Effector memory CD4-positive, alpha-beta T cell (primary cell): Measurements from ENCODE around the gene DGKQ.

Experiments
- DNase-seq, 3 donors: peaks; one replicate each; pipeline ENCODE4 v3.0.0-alpha.2; 2020
- H3K27ac ChIP-seq: 2 replicates; pipeline ENCODE4 v1.7.0; 2013; ENCODE audit warnings: mild to moderate bottlenecking, low read length, moderate library complexity; ENCODE audit not compliant: insufficient read depth, poor library complexity, severe bottlenecking
- H3K27me3 ChIP-seq: replicated peaks from 2 replicates; pipeline ENCODE4 v1.7.0; 2013; ENCODE audit warnings: mild to moderate bottlenecking, low read length; ENCODE audit not compliant: insufficient read depth, control insufficient read depth, poor library complexity, severe bottlenecking
- H3K36me3 ChIP-seq: 2 replicates; pipeline ENCODE4 v1.7.0; 2013; ENCODE audit warnings: mild to moderate bottlenecking, low read length, moderate library complexity; ENCODE audit not compliant: control insufficient read depth, insufficient read depth
- H3K4me1 ChIP-seq: 2 replicates; pipeline ENCODE4 v1.7.0; 2013; ENCODE audit warnings: low read length, mild to moderate bottlenecking; ENCODE audit not compliant: control insufficient read depth, insufficient read depth, poor library complexity, severe bottlenecking
- H3K4me3 ChIP-seq: 2 replicates; pipeline ENCODE4 v1.7.0; 2013; ENCODE audit warnings: low read length, low read depth, mild to moderate bottlenecking; ENCODE audit not compliant: insufficient read depth, poor library complexity, severe bottlenecking
- H3K9me3 ChIP-seq: 2 replicates; pipeline ENCODE4 v1.7.0; 2013; ENCODE audit warnings: mild to moderate bottlenecking, low read length, moderate library complexity; ENCODE audit not compliant: control insufficient read depth

Gene DGKQ

DNA sequence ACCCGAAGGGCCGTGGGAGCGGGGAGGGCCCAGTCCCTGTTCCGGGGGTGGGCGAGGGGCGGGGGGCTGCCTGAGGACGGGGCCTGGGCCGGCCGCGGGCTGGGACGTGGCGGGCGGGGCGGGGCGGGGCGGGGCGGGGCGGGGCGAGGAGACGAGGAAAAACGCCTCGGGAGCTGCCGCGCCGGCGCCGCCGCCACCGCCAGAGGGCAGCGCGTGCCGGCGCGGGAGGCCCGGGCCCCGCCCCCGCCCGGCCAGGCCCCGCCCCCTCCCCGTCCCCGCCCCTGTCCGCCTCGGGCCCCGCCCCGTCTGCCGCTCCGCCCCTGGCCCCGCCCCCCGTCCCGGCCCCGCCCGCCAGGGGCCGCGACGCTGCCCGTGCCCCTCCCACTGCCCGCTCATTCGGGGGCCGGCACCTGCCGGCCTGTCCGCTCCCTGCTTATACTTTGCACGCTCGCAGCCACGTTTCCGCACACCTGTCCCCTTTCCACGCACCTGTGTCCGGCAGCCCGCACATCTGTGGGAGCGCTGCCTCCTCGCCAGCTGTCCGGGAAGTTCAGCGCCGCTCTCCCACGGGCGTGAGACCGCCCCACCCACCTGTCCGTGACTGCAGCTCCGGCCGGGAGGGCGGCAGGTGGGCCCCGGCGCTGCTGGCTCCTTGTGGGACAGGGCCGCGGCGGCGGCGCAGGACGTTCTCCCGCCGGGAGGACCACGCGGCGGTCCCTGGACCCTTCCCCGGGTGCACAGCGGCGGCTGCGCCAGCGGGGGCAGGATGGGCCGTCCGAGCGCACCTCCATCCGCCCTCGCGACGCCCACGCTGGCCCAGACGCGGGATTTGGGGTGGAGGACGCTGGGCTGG, 36.4 kb upstream of the DGKQ start:
- H3K27me3 ChIP-seq, result peaks cover 7% of the 10 kb centered on the region
- no peaks in the 10 kb centered on the region for H3K36me3 ChIP-seq
- no peaks in the 10 kb centered on the region for H3K9me3 ChIP-seq
- peak overlapping the region; percentile 76 for H3K27ac ChIP-seq
- H3K4me3 ChIP-seq, result peak overlapping the region; percentile 78
- peaks cover 19% of the 10 kb centered on the region for H3K4me1 ChIP-seq
- peak; percentile 54 to 71 (median 68) for DNase-seq

DNA sequence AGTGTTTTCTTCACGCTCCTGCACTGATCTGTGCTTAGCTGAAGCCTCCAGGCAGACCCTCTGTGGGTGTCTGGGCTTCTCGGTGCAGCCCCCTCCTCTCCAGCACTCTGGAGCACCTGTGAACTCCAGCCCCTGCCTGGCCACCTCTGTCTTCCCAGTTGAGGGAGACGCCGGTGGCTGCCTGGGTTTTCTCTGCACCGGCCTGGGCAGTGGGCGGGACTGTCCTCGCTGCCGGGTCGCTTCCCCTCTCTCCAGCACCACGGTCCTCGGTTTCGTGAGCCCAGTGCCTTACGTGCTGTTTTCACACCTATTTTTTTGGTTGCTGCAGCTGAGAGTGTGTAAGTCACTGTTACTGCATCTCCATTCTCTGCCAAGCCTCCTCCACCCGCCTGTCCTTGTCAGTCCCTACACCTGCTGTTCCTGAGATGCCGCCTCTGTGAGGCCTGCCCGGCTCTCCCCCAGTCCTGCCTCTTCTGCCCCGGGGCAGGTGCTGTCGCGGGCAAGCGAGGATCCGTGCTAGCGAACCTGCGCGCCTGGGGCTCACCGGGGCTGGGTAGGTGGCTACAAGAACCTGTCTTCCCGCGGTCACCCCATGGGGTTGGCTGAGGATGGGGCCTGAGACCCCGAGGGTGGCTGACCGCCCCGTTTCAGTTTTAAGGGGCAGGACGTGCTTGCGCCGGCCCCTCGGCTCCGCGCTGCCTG, 35.6 kb upstream of the DGKQ start:
- H3K4me3 ChIP-seq, result peak overlapping the region; percentile 56
- no peak overlapping the region for H3K27ac ChIP-seq
- peak in 1 of 3 donors; percentile 16 for DNase-seq
- no peaks in the 10 kb centered on the region for H3K9me3 ChIP-seq
- H3K27me3 ChIP-seq, result peaks cover 14% of the 10 kb centered on the region
- H3K36me3 ChIP-seq, result no peaks in the 10 kb centered on the region
- peaks cover 19% of the 10 kb centered on the region for H3K4me1 ChIP-seq

DNA sequence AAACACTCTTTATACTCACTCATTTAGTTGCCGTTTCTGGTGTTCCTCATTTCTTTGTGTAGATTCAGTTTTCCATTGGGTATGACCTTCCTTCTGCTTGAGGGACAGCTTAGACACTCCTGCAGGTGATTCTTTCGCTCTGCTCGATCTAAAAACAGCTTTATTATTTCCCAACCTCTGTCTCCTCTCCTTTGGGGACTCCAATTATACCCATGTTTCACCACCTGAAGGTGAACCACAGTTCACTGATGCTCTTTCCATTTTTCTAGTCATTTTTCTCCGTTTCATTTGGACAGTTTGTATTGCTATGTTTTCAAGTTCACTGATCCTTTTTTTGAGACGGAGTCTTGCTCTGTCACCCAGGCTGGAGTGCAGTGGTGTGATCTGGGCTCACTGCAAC, 33.5 kb upstream of the DGKQ start:
- Histone ChIP-seq H3K4me1 (peaks cover 32% of the 10 kb centered on the region), H3K27ac (no peak overlapping the region), H3K36me3 (no peaks in the 10 kb centered on the region), H3K9me3 (no peaks in the 10 kb centered on the region), H3K4me3 (no peak overlapping the region), H3K27me3 (peaks cover 33% of the 10 kb centered on the region)
- no peak for DNase-seq

DNA sequence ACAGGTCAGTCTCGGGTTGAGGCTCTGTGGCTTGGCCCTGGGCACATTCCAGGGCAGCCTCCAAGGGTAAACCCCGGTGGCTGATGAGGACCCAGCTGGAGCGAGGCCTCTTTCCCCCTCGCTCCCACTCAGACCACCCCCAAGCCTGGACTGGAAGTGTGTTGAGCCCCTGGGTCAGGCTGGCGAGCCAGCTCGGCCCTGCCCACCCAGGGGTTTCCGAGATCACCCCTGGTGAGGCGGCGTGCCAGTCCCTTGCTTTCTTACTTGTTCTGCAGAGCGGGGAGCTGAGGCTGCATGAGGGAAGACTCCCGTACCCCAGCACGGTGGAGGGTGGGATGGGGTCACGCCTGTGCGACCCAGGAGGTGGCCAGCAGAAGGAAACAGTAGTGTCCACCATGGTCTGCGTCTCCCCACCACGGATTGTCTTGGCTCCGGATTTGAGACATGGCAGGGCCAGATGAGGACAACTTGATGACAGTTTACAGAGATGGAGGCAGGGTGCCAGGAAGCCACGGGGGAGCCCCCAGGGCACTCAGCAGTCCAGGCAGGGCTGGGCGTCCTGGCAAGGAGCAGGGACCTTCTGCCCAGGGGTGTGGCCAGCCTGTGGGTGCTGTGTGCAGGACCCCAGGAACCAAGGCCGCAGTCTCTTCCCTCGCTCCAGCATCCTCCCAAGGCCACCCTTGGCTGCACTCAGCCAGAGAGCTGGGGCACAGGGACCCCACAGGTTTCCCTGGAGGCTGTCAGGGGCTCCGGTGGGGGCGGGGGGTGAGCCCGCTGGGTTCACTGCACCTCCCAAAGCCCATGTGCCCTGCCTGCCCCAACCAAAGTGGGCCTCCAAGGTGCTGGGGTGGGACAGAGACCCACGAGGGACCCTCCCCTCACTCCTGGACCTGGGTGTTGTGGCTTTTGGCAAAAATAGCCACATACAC, 31.5 kb upstream of the DGKQ start:
- H3K4me3 ChIP-seq, result no peak overlapping the region
- peaks cover 41% of the 10 kb centered on the region for H3K27me3 ChIP-seq
- H3K9me3 ChIP-seq, result no peaks in the 10 kb centered on the region
- H3K4me1 ChIP-seq, result peaks cover 20% of the 10 kb centered on the region
- no peaks in the 10 kb centered on the region for H3K36me3 ChIP-seq
- no peak overlapping the region for H3K27ac ChIP-seq
- DNase-seq, result no peak

DNA sequence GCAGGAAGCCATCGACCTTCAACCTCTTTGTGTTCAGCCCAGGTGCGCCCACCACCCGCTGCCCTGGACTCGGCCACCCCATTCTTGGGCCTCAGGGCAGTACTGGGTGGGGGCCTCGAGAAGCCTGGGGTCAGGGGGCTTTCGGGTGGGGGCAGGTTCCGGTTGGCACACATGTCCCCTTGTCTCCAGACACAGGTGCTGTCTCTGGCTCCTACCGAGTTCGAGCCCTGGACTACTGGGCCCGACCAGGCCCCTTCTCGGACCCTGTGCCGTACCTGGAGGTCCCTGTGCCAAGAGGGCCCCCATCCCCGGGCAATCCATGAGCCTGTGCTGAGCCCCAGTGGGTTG, 30.7 kb upstream of the DGKQ start:
- DNase-seq, result no peak
- Histone ChIP-seq H3K27me3 (peaks cover 41% of the 10 kb centered on the region), H3K9me3 (no peaks in the 10 kb centered on the region), H3K4me1 (peaks cover 18% of the 10 kb centered on the region), H3K4me3 (no peak overlapping the region), H3K36me3 (no peaks in the 10 kb centered on the region), H3K27ac (no peak overlapping the region)

DNA sequence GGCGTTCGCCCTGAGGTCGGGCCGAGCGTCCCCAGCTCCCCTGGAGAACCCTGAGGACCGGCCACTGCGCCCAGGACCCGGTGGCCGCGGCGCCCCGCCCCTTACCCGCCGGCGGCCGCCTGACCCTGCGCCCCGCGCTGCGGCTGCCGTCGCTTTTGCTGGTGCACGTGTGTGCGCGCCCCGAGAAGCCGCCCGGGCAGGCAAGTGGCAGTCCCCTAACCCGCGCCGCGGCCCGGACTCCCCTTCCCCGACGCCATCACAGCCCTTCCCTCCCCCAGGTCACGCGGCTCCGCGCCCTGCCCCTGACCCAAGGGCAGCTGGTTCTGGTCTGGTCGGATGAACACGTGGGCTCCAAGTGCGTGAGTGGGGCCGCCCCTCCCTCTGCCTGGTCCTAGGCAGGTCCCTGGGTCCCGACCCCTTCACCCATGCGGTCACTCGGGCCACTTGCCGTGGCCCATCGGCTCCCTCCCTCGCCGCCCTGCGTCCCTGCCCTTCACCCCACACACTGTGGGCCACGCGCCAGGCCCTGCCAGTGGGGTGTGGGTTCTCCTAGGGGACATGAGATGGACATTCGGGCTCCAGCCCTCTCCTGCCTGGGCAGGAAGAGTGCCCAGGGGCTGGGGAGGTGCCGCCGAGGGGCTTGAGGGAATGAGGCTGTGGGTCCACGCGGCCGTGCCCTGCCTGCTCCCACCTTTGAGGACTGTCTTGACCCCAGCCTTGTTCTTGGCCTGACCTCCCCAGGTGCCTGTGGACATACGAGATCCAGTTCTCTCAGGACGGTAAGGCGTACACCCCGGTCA, 30.1 kb upstream of the DGKQ start:
- no peak overlapping the region for H3K4me3 ChIP-seq
- H3K4me1 ChIP-seq, result peaks cover 13% of the 10 kb centered on the region
- H3K27me3 ChIP-seq, result peaks cover 41% of the 10 kb centered on the region
- no peak for DNase-seq
- H3K36me3 ChIP-seq, result no peaks in the 10 kb centered on the region
- no peak overlapping the region for H3K27ac ChIP-seq
- H3K9me3 ChIP-seq, result no peaks in the 10 kb centered on the region

DNA sequence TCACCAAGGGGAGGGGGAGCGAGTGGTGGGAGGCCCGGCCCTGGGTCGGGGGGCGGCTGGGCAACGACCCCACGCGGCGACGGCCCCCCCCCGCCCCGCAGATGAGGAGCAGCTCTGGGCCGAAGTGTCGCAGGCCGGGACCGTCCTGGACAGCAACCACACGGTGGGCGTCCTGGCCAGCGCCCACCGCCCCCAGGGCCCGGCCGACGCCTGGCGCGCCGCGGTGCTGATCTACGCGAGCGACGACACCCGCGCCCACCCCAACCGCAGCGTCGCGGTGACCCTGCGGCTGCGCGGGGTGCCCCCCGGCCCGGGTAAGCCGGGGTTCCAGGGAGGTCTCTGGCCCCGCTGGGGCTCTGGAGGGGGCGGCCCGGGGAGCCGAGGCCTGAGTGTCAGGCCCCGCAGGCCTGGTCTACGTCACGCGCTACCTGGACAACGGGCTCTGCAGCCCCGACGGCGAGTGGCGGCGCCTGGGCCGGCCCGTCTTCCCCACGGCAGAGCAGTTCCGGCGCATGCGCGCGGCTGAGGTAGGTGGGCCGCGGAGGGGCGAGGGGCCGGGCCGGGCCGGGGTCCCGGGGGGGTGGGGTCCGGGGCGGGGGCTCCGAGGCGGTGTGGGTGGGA, 29.4 kb upstream of the DGKQ start:
- no peak overlapping the region for H3K4me3 ChIP-seq
- DNase-seq, result no peak
- peaks cover 43% of the 10 kb centered on the region for H3K27me3 ChIP-seq
- no peaks in the 10 kb centered on the region for H3K36me3 ChIP-seq
- no peaks in the 10 kb centered on the region for H3K9me3 ChIP-seq
- H3K4me1 ChIP-seq, result peaks cover 17% of the 10 kb centered on the region
- H3K27ac ChIP-seq, result no peak overlapping the region

DNA sequence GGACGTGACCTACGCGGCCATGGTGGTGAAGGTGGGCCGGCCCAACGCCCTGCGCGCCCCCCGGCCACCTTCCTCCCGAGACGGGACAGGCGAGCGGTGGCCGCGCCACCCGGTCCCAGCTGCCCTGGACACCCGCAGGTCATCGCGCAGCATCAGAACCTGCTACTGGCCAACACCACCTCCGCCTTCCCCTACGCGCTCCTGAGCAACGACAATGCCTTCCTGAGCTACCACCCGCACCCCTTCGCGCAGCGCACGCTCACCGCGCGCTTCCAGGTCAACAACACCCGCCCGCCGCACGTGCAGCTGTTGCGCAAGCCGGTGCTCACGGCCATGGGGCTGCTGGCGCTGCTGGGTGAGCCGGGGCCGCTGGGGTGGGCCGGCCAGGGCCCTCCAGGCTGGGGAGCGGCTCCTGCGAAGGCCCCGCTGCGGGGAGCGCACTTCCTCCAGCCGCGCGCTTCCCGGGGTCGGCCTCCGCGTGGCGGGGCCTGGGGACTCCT, 28.8 kb upstream of the DGKQ start:
- Histone ChIP-seq H3K4me1 (peaks cover 21% of the 10 kb centered on the region), H3K4me3 (no peak overlapping the region), H3K9me3 (no peaks in the 10 kb centered on the region), H3K36me3 (no peaks in the 10 kb centered on the region), H3K27me3 (peaks cover 46% of the 10 kb centered on the region), H3K27ac (no peak overlapping the region)
- DNase-seq, result no peak
